Measurements from ENCODE around the gene DNAAF8. TPM values are rescaled to one million over a fixed set of nuclear protein-coding genes. Genes with fewer than 3 reads are reported as not detected.
A peak's percentile ranks its signal among the peaks of the same experiment; 100 is the strongest.
"Not testable (repeated sequence)": the region's sequence is repeated elsewhere in the genome, so short reads cannot be mapped to it uniquely, and the experiment has no call there.

The DNAAF8 gene
- polyA plus RNA-seq, 5 donors: 1.6 to 4.8 (median 2.4) TPM

- no peak for DNase-seq
Measured at GRCh38 chr16:4718466-4718865, 15.9 kb upstream of the DNAAF8 start.

GRCh38 chr16:4723071-4723767 is 11.1 kb upstream of the DNAAF8 start:
- no peak for DNase-seq

GRCh38 chr16:4724661-4725270 is 9.6 kb upstream of the DNAAF8 start:
- no peak for DNase-seq

GRCh38 chr16:4726616-4727015 is 7.7 kb upstream of the DNAAF8 start:
- DNase-seq: no peak

DNA sequence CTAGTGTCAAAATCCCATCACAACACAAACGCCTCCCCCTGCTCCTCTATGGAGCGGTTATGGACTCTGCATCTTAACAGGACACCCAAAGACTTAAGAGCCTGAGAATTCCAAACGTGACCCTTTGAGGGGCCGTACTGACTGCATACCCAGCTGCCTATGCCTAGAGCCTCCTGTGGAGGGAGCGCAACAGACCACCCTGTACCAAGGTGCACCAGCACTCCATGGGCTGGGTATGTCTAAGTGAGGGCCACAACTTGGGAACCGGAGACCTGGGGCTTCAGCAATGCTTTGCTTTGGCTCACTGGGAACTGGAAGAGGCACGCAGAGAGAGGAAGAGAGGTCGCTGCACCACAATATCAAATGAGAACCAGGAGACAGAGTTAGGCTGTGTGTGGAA is 5.7 kb upstream of the DNAAF8 start:
- DNase-seq: no peak

- no peak for DNase-seq
Measured at GRCh38 chr16:4729876-4730275, 4.5 kb upstream of the DNAAF8 start.

GRCh38 chr16:4733211-4733742 is 1.1 kb upstream of the DNAAF8 start:
- DNase-seq: no peak

GRCh38 chr16:4733747-4734062 is 632 bp upstream of the DNAAF8 start:
- peak in 1 of 2 donors; percentile 15 for DNase-seq

GRCh38 chr16:4734730-4735535 is 596 bp downstream of the DNAAF8 start:
- DNase-seq: peak; percentile 75 to 81

DNA sequence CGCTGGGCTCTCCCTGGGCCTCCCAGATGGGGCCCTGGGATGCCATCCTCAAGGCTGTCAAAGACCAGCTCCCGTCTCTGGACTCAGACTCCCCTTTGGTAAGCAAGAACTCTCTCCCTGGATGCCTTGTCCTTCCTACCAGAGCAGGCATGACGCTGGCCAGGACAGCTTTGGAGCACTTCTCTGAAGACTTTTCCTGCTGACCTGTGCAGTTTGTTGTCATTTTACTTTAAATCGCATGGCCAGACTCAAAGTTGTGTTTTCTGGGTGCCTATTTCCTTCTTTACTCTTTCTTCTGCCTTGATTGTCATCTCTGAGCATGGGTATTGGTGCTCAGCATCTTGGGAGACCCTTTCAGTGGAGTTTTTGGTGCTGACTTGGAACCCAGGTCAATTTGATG is 2.2 kb downstream of the DNAAF8 start:
- DNase-seq: no peak

DNA sequence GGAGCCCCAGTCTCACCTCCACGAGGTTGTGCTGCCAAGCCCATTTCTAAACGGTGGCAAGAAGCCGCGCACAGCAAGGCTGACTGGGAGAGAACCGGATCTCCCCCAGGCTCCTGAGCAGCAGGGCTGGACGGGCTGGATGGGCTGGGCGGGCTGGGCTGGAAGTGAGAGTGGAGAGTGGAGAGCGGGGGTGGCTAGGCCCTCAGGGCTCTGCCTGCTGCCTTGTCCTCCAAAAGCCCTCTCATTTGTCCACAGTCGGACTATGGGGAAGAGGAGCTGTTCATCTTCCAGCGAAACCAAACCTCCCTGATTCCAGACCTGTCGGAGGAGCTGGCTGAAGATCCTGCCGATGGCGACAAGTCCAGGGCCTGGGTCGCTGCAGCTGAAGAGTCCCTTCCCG is 3.2 kb downstream of the DNAAF8 start:
- DNase-seq: no peak

- not testable (repeated sequence) for DNase-seq
Measured at GRCh38 chr16:4738370-4738769, 4.0 kb downstream of the DNAAF8 start.

DNA sequence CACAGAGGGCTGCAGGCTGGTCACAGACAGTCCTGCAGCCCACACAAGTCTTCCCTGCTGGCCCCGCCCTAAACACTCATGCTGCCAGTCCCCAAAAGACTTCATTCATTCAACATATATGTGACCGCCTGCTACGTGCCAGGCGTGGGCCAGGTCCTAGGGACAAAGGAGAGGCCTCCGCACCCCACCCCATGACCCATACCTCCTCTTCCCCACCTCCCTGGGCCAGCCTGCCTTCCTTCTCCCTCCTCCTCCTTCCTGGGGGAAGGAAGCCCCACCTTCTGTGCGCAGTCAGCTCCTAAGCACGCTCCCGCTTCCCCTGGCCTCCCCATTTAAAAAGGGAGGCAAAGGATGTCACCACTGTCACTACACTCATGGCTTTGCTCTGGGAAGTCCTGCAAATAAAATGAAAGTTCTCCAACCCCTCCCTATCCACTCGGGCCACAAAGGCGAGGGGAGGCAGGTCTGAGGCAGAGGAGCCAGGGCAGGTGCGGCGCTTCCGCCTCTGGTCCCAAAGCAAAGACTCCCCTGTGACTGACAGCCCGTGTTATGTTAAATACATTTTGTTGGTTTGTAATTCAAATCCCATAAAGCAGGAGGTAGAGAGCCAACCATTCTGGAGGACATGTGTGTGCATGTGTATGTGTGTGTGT is 9.0 kb downstream of the DNAAF8 start:
- DNase-seq: no peak

- no peak for DNase-seq
Measured at GRCh38 chr16:4744555-4745273, 10.4 kb downstream of the DNAAF8 start.

- no peak for DNase-seq
Measured at GRCh38 chr16:4745274-4745569, 10.9 kb downstream of the DNAAF8 start.

- no peak for DNase-seq
Measured at GRCh38 chr16:4746215-4746614, 11.9 kb downstream of the DNAAF8 start.

DNA sequence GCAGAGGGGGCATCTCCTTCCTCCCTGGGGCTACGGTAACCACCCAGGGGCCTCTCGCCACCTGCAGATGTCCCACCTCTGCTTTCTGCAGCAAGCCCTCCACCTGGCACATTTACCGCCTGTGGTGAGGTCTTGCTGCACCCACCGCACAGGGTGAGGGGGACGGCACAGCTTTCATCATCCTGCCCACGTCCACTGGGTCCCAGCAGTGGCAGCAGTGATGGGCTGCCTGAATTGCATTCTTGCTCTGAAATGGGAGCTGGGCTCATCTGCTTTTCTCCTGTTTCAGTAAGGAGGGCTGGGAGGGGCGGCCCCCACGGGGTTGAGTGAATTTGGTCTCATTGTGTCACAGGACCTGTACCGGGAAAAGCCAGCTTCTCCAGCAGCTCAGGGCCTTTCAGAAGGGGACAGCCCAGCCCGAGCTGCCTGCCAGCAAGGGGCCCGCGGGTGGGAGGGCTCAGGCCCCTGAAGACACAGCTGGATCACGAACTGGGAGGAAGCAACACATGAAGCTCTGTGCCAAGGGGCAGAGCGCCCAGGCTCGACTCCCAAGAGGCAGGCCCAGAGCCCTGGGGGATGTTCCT is 12.7 kb downstream of the DNAAF8 start:
- peak; percentile 42 to 66 for DNase-seq

DNA sequence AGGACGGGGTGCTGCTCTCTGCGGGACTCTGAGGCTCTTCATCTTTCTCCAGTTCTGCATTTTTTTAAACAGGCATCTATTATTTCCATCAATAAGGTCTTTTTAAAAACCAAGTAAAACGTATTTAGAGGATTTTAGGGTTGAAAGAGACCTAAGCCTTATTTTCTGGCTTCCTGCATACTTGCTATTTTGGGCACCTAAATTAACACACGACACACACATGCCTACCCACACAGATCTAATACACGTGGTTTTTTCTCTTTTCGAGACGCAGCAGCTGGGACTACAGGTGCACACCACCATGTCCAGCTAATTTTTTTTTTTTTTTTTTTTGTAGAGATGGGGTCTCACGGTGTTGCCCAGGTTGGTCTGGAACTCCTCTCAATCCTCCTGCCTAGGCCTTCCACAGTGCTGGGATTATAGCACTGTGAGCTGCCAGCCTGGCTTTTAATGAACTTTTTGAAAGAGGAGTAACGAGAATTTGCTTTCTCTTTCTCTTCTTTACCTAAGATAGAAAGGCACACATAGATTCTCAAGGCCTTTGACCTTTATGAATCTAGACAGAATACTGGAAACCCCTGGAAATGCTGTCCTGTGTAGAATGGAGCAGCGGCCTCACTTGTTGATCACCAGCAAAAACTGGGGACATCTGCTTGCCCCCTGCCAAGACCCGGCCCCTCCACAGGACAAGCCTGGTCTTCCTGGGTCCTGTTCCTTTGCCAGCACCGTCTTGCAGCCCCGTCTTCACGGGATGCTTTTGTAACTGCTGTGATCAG is 13.8 kb downstream of the DNAAF8 start:
- DNase-seq: no peak

DNA sequence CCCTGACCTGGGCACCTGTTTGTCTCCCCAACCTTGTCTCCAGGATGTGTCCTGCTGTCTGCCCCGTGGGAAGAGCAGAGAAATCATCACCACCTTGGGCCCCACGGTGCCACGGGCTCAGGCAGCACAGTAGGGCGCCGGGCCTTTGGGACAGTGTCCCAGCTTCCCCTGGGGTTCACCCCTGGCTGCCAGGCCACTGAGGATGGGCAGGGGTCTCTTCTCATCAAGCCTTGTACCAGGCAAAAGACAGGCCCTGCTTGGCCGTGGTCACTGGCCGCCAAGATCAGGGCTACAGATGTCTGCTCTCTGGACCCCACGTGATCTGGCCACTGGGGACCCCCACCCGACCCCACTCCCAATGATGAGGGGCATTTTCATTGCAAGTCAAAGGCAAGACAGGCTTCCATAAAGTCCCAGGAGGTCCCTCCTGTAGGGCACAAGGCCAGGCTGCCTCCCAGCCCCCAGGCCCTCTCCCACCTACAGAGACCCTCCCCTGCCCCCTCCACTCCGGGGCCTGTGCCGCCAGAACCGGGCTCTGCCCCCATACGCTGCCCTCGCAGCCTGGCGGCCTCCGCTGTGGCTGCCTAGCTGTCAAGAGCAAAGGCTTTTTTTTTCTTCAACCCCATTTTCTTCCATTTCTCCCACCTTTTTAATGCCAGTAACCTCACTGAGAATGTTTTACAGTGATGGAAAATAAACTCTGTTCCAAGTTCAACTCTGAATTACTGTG is 14.5 kb downstream of the DNAAF8 start:
- no peak for DNase-seq

DNA sequence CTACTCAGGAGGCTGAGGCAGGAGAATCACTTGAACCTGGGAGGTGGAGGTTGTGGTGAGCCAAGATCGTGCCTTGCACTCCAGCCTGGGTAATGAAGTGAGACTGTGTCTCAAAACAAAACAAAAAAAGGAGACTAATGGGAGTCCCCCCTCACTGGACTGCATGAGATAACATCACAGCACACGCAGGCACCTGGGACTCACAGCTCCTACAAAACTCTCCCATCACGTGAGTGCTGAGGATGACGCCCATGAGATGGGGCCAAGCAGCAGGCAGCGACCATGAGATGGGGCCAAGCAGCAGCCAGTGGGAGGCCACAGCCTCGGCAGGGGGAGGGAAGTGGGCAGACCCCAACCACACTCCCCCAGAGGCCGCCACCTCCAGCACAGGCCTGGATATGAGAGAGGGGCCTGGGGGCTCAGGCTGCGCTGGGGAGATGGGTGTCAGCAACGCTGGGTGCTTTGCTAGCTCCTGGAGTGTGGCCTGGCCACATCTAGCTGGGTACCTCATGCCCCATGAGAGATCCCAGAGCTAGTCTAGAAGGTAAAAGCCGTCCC is 15.4 kb downstream of the DNAAF8 start:
- no peak for DNase-seq

All from right lung (tissue), 5 donors.